ENCODE results near the gene PRUNE2. TPM values are rescaled to one million over a fixed set of nuclear protein-coding genes. Genes with fewer than 3 reads are reported as not detected.

The PRUNE2 gene
- total RNA-seq, 6 experiments from 2014 or later: 1.4 to 3.3 (median 2.1) TPM

- no peak for ATAC-seq
- intact Hi-C loops (cut with DNase I): no loop called here
- no peak overlapping the region for H3K27ac ChIP-seq
Observed at GRCh38 chr9:76642074-76642473, 263.8 kb downstream of the PRUNE2 start.

GRCh38 chr9:76638001-76638400 lies 267.9 kb downstream of the PRUNE2 start:
- Histone ChIP-seq H3K9me3 (no peaks in the 10 kb centered on the region), H3K4me1 (no peaks in the 10 kb centered on the region), H3K27ac (no peak overlapping the region), H3K4me3 (no peak overlapping the region), H3K27me3 (no peaks in the 10 kb centered on the region), H3K36me3 (no peaks in the 10 kb centered on the region)
- no peak for TF ChIP-seq CTCF (IDR thresholded peaks at IDR 0.05)
- no peak for TF ChIP-seq POLR2A (IDR thresholded peaks at IDR 0.05)
- DNase-seq: no peak
- intact Hi-C loops (cut with DNase I): no loop called here
- ATAC-seq: no peak
- 75% methylated on average over 4 of the region's 4 CpGs for WGBS (ENCODE audit: insufficient coverage, low coverage, low lambda C conversion rate, missing lambda C conversion rate)

More at GRCh38 chr9:76642074-76642473, 263.8 kb downstream of the PRUNE2 start:
- no peak for TF ChIP-seq POLR2A (IDR thresholded peaks at IDR 0.05)
- no peak for TF ChIP-seq CTCF (IDR thresholded peaks at IDR 0.05)
- H3K27me3 ChIP-seq: no peaks in the 10 kb centered on the region
- 79% methylated on average over 1 of the region's 1 CpG for WGBS (ENCODE audit: insufficient coverage, low coverage, low lambda C conversion rate, missing lambda C conversion rate)
- H3K4me1 ChIP-seq: no peaks in the 10 kb centered on the region
- H3K36me3 ChIP-seq: no peaks in the 10 kb centered on the region
- no peak for DNase-seq
- no peaks in the 10 kb centered on the region for H3K9me3 ChIP-seq
- no peak overlapping the region for H3K4me3 ChIP-seq

- no peaks in the 10 kb centered on the region for H3K4me1 ChIP-seq
- H3K27ac ChIP-seq: no peak overlapping the region
- H3K27me3 ChIP-seq: no peaks in the 10 kb centered on the region
- intact Hi-C loops (cut with DNase I): no loop called here
- no peak for ATAC-seq
- 79% methylated on average over 2 of the region's 2 CpGs for WGBS (ENCODE audit: insufficient coverage, low coverage, low lambda C conversion rate, missing lambda C conversion rate)
- H3K9me3 ChIP-seq: no peaks in the 10 kb centered on the region
- no peaks in the 10 kb centered on the region for H3K36me3 ChIP-seq
- no peak for TF ChIP-seq CTCF (IDR thresholded peaks at IDR 0.05)
- DNase-seq: no peak
- no peak overlapping the region for H3K4me3 ChIP-seq
Observed at GRCh38 chr9:76637416-76637815, 268.5 kb downstream of the PRUNE2 start.

- Histone ChIP-seq H3K4me1 (no peaks in the 10 kb centered on the region), H3K36me3 (no peaks in the 10 kb centered on the region), H3K9me3 (no peaks in the 10 kb centered on the region), H3K27ac (no peak overlapping the region), H3K4me3 (no peak overlapping the region), H3K27me3 (no peaks in the 10 kb centered on the region)
- 43% methylated on average over 1 of the region's 1 CpG for WGBS (ENCODE audit: insufficient coverage, low coverage, low lambda C conversion rate, missing lambda C conversion rate)
- no peak for TF ChIP-seq POLR2A (IDR thresholded peaks at IDR 0.05)
- no peak for TF ChIP-seq CTCF (IDR thresholded peaks at IDR 0.05)
- DNase-seq (no peak), ATAC-seq (peak; percentile 34 to 78 (median 46))
- intact Hi-C loops (cut with DNase I): no loop called here
Observed at GRCh38 chr9:76634356-76635054, 271.4 kb downstream of the PRUNE2 start.
